ENCODE results near the gene TMEM30B. TPM values are rescaled to one million over a fixed set of nuclear protein-coding genes. Genes with fewer than 3 reads are reported as not detected.

Gene TMEM30B
- total and polyA plus RNA-seq, 2 of the 8 experiments (the other 6 are each of a cell fraction or from before 2014, with no cell fraction given): 11.2 to 18.7 TPM

DNA sequence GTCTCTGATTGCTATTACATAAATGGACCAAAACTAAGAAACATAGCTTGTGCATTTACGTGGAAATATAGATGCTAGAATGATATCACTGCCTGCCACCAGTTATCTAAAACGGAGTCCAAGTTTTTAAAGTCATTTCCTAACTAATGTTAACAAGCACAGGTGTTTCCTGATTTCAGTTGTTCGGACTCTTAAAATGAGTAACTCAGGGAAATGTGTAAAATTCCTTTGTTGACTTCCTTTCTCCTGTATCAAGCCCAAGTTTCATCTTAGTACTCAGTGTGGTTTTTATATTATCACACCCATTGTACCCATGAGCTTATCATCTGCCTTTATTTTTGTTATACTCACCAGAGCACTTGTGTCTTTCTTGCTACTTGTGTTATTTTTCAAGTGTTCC lies 27.1 kb upstream of the TMEM30B start:
- no peak overlapping the region for H3K23ac ChIP-seq (ENCODE audit: insufficient read length)
- 61% methylated on average over 3 of the region's 3 CpGs; no CpG with 5 or more reads in 1 of the 2 experiments for WGBS, 2 experiments (ENCODE audit: extremely low coverage in 1 of 2, insufficient coverage in 1 of 2, insufficient read length in 1 of 2, insufficient replicate concordance in 2 of 2, low coverage in 1 of 2, low lambda C conversion rate in 2 of 2, missing lambda C conversion rate in 1 of 2)
- FAIRE-seq (no peak), DNase-seq (ENCODE audit: low read depth in 1 of 2, low spot score in 2 of 2) (no peak)
- no peaks in the 10 kb centered on the region for H3K79me1 ChIP-seq (ENCODE audit: low read depth, low read length)
- no peak overlapping the region for H2BK15ac ChIP-seq (ENCODE audit: low read length)
- no peak overlapping the region for H3K14ac ChIP-seq (ENCODE audit: insufficient read length)
- no peak overlapping the region for H3K4ac ChIP-seq (replicated peaks; ENCODE audit: insufficient read length, low read depth, low read length)
- H3K18ac ChIP-seq (ENCODE audit: extremely low read depth, low read length): no peak overlapping the region
- CTCF ChIA-PET (ENCODE audit: partially characterized antibody): interaction anchor here (0.5 to 1.2 kb wide), 2 partner anchors 11 to 25 kb away, joined by 3 read pairs; no protein-coding TSS in a partner anchor
- H4K8ac ChIP-seq (ENCODE audit: extremely low read depth, insufficient read depth, low read length): no peak overlapping the region
- H3K4me3 ChIP-seq (ENCODE audit: extremely low read depth in 1 of 4, insufficient read depth in 2 of 4, low read depth in 3 of 4, low read length in 4 of 4): no peak overlapping the region
- H2BK5ac ChIP-seq (ENCODE audit: low read depth, low read length): no peak overlapping the region
- H3K27ac ChIP-seq (ENCODE audit: low read depth, low read length): no peak overlapping the region
- peaks cover 7% of the 10 kb centered on the region in 2 experiments; a peak in 3 of 4 replicates for H3K9me3 ChIP-seq (ENCODE audit: insufficient read depth in 2 of 2, low read depth in 1 of 2, low read length in 1 of 2)
- H4K20me1 ChIP-seq (replicated peaks in 1 of 2; ENCODE audit: control insufficient read depth in 1 of 2, insufficient read depth in 2 of 2, low read length in 2 of 2): no peaks in the 10 kb centered on the region
- no peaks in the 10 kb centered on the region for H3K4me1 ChIP-seq (replicated peaks in 1 of 4; ENCODE audit: control insufficient read depth in 3 of 4, insufficient read depth in 4 of 4, low read length in 3 of 4)
- no peak overlapping the region for H2AK5ac ChIP-seq (ENCODE audit: low read depth, low read length)
- H2BK120ac ChIP-seq (replicated peaks; ENCODE audit: low read depth, low read length): no peak overlapping the region
- no peaks in the 10 kb centered on the region for H3K23me2 ChIP-seq (ENCODE audit: low read depth, low read length)
- no peak overlapping the region for H3K9ac ChIP-seq (replicated peaks in 1 of 4; ENCODE audit: extremely low read depth in 1 of 4, low read depth in 3 of 4, low read length in 3 of 4)
- no peak overlapping the region for H2AFZ ChIP-seq (ENCODE audit: low read length)
- no peak overlapping the region for H3K56ac ChIP-seq (replicated peaks; ENCODE audit: insufficient read length, low read depth, low read length)
- no peak overlapping the region for H2BK12ac ChIP-seq (ENCODE audit: low read depth, low read length)
- no peaks in the 10 kb centered on the region; a peak in 1 of 8 replicates for H3K36me3 ChIP-seq (ENCODE audit: control insufficient read depth in 2 of 4, insufficient read depth in 4 of 4, low read length in 3 of 4)
- no peak overlapping the region for H4K5ac ChIP-seq (ENCODE audit: insufficient read length, low read depth, low read length)
- H3K27me3 ChIP-seq (replicated peaks in 1 of 4; ENCODE audit: control insufficient read depth in 3 of 4, extremely low read depth in 1 of 4, insufficient read depth in 3 of 4, low read length in 3 of 4): no peaks in the 10 kb centered on the region
- POLR2A ChIA-PET (ENCODE audit: partially characterized antibody): interaction anchor here (0.9 kb wide), 1 partner anchor 775 kb away, joined by 3 read pairs; no protein-coding TSS in a partner anchor
- H3K4me2 ChIP-seq (ENCODE audit: insufficient read depth in 1 of 2, low read depth in 2 of 2, low read length in 2 of 2): no peak overlapping the region
- H2BK20ac ChIP-seq (ENCODE audit: low read length): no peak overlapping the region
- H4K91ac ChIP-seq (replicated peaks; ENCODE audit: insufficient read length, low read length): no peak overlapping the region
- no peaks in the 10 kb centered on the region for H3K79me2 ChIP-seq (ENCODE audit: control insufficient read depth in 1 of 2, insufficient read depth in 2 of 2, low read length in 2 of 2)
- TF ChIP-seq CTBP2 (IDR thresholded peaks at IDR 0.05; ENCODE audit: borderline replicate concordance, insufficient read depth, insufficient read length, low read length) (no peak), NANOG (IDR thresholded peaks at IDR 0.05; ENCODE audit: insufficient read depth, low read depth, low read length, poor library complexity, severe bottlenecking) (no peak), CEBPB (IDR thresholded peaks at IDR 0.05; ENCODE audit: low read depth, low read length) (no peak), TEAD4 (IDR thresholded peaks at IDR 0.05; ENCODE audit: low read depth, low read length) (no peak), SP1 (IDR thresholded peaks at IDR 0.05; ENCODE audit: low read depth, low read length) (no peak), TCF12 (IDR thresholded peaks at IDR 0.05; ENCODE audit: low read depth, low read length) (no peak), ZNF274 (IDR thresholded peaks at IDR 0.05; ENCODE audit: borderline replicate concordance, extremely low read depth, low read length) (no peak)
- TF ChIP-seq, protein P1, sequence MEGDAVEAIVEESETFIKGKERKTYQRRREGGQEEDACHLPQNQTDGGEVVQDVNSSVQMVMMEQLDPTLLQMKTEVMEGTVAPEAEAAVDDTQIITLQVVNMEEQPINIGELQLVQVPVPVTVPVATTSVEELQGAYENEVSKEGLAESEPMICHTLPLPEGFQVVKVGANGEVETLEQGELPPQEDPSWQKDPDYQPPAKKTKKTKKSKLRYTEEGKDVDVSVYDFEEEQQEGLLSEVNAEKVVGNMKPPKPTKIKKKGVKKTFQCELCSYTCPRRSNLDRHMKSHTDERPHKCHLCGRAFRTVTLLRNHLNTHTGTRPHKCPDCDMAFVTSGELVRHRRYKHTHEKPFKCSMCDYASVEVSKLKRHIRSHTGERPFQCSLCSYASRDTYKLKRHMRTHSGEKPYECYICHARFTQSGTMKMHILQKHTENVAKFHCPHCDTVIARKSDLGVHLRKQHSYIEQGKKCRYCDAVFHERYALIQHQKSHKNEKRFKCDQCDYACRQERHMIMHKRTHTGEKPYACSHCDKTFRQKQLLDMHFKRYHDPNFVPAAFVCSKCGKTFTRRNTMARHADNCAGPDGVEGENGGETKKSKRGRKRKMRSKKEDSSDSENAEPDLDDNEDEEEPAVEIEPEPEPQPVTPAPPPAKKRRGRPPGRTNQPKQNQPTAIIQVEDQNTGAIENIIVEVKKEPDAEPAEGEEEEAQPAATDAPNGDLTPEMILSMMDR (IDR thresholded peaks at IDR 0.05; ENCODE audit: control extremely low read depth in 1 of 3, insufficient read depth in 1 of 3, low read depth in 1 of 3, low read length in 3 of 3): no peak
- TF ChIP-seq, protein P2, sequence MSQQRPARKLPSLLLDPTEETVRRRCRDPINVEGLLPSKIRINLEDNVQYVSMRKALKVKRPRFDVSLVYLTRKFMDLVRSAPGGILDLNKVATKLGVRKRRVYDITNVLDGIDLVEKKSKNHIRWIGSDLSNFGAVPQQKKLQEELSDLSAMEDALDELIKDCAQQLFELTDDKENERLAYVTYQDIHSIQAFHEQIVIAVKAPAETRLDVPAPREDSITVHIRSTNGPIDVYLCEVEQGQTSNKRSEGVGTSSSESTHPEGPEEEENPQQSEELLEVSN (IDR thresholded peaks at IDR 0.05): no peak

Data from H1 (cell line).